ENCODE data around the gene RANBP3. TPM values are rescaled to one million over a fixed set of nuclear protein-coding genes. Genes with fewer than 3 reads are reported as not detected.

The RANBP3 gene
- total RNA-seq, 1 experiment from 2014 or later: 74.8 TPM

DNA sequence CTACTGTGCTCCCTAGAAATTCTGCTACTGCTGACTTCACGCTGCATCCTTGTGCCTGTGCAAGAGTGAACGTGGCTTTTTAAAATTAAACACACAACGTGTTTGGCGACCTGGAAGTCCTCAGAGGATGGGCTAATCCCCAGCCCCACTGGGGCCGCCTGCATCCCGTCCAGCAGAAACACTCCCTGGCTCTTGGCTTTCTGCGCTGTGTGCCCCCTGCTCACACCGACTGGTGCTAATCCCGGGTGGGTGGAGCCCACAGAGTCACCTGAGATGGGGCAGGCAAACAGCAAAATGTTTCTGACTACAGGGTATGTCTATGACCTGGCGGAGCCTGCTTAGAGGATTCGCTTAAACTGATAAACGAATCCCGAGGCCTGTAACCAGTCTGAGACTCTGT, 48.8 kb downstream of the RANBP3 start:
- Histone ChIP-seq H3K4me3 (no peak overlapping the region), H3K4me1 (no peaks in the 10 kb centered on the region), H3K27ac (no peak overlapping the region), H3K27me3 (no peaks in the 10 kb centered on the region), H3K36me3 (peaks cover 41% of the 10 kb centered on the region; the same call in 1 of the 2 replicates), H3K9me3 (replicated peaks) (no peaks in the 10 kb centered on the region)
- no peak for DNase-seq

DNA sequence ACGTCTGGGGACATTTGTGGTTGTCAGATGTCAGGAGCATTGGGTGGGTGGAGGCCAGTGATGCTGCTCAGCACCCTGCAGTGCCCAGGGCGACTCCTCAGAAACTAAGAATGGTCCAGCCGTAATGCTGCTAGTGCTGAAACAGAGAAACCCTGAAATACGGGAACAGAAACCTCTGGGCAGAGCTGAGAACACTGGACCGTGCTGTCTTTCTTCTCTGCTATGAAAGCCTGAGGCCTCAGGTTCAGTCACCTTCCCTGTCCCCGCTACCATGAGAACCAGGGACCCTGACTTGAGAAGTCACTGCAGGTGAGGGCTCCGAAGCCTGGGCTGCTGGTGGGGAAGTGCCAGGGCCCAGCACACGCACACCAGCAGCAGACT, 50.5 kb downstream of the RANBP3 start:
- no peak overlapping the region for H3K27ac ChIP-seq
- peaks cover 29% of the 10 kb centered on the region; the same call in 1 of the 2 replicates for H3K36me3 ChIP-seq
- H3K9me3 ChIP-seq (replicated peaks): no peaks in the 10 kb centered on the region

DNA sequence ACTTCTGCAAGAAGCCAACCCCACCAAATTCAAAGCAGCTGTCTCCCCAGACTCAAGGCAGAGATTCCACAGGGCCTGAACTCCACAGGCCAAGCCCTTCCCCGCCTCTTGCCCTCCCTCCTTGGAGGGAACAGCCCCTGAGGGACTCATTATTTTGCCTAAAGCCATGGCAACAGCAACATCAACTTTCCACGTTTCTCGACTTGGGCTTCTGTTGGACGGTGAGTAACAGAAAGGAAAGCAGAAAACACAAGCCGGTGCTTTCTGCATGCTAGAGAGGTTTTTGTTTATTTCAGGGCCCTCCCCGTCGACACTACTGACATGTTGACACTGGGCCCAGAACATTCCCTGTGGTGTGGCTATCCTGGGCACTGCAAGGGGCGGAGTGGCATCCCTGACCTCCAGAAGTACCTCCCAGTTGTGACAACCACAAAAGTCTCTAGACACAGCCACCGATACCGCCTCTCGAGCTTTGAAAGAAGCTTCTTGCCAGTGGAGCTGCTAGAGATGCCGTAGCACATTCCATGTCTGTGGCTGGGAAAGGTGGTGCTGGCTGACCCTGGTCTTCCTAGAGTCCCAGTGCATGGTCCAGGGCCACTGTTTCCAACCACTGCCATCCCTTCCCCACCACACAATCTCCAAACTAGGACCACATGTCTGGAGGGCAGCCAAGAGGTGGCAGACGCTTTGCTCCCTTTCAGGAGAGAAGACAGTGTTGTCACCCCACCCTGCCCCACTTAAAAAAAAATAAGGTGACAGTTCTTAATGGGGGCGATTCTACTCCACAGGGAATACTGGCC, 51.1 kb downstream of the RANBP3 start:
- H3K9me3 ChIP-seq (replicated peaks): no peaks in the 10 kb centered on the region
- H3K36me3 ChIP-seq: peaks cover 31% of the 10 kb centered on the region
- H3K4me3 ChIP-seq: no peak overlapping the region
- H3K4me1 ChIP-seq: no peaks in the 10 kb centered on the region
- H3K27me3 ChIP-seq: no peaks in the 10 kb centered on the region
- no peak for DNase-seq
- H3K27ac ChIP-seq: no peak overlapping the region

More for the DNA sequence above, 50.5 kb downstream of the RANBP3 start:
- Histone ChIP-seq H3K4me1 (no peaks in the 10 kb centered on the region), H3K4me3 (no peak overlapping the region), H3K27me3 (no peaks in the 10 kb centered on the region)
- DNase-seq: no peak

DNA sequence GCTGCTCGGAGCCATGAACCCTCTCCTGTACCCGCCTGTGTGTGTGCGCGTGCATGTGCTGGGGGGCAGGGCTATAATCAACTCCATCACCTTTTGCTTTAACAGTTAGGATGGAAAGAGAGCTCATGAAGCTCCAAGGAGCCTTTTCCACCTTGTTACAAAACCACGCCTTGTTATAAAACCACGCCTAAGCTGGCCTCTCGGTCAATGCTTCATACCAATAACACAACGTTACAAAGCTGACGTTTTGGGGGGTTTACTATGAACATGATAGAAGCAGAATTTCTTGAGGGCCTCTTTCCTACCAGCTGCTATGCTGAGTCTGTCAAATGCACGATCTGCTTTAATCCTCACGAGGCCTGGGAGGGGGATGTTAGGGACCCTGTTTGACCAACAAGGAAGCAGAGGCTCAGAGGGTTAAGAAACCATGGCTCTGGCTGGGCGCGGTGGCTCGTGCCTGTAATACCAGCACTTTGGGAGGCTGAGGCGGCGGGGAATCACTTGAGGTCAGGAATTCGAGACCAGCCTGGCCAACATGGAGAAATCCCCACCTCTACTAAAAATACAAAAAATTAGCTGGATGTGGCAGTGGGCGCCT, 52.0 kb downstream of the RANBP3 start:
- H3K4me3 ChIP-seq: no peak overlapping the region
- no peaks in the 10 kb centered on the region for H3K9me3 ChIP-seq (replicated peaks)
- no peaks in the 10 kb centered on the region for H3K4me1 ChIP-seq
- no peaks in the 10 kb centered on the region for H3K27me3 ChIP-seq
- peaks cover 27% of the 10 kb centered on the region for H3K36me3 ChIP-seq
- H3K27ac ChIP-seq: no peak overlapping the region
- DNase-seq: no peak

DNA sequence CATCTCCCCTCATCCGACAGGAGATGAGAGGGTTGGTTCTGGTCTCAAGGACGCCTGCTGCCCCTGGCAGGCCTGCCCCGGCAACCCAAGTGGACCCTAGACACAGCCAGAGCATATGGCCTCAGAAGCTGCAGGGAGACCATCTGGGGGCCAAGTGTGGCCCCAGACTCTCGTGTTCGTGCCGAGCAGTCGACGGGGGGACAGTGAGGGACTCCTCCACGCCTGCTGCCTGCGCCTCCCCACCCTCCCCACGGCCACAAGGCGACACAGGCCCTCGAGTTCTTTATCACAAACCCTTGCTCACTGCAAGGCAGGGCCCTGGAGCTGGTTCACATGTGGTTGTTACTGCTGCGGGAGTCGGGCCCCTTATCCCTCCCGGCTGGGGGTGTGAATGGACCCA, 54.6 kb downstream of the RANBP3 start:
- no peak for DNase-seq
- no peak overlapping the region for H3K27ac ChIP-seq
- no peaks in the 10 kb centered on the region for H3K4me1 ChIP-seq
- no peaks in the 10 kb centered on the region for H3K27me3 ChIP-seq
- H3K4me3 ChIP-seq: no peak overlapping the region
- peaks cover 30% of the 10 kb centered on the region for H3K36me3 ChIP-seq
- H3K9me3 ChIP-seq (replicated peaks): no peaks in the 10 kb centered on the region

DNA sequence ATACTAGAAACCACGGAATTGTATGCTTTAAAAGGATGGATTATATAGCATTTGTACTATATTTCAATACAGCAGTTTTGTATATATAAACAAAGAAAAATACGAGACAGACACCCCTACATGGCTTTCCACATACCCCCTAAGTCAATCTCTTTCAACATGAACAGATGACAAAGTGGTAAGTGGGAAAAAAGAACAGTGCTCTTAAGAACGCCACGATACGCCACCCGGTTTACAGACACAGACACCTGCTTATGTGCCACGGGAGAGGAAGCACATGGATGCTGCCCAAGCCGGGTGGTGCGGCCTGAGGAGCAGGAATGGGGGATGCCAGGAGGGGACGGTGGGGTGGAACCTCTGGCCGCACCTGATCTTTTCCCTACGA, 55.8 kb downstream of the RANBP3 start:
- no peaks in the 10 kb centered on the region for H3K9me3 ChIP-seq (replicated peaks)
- H3K36me3 ChIP-seq: peaks cover 27% of the 10 kb centered on the region
- H3K27ac ChIP-seq: no peak overlapping the region
- H3K4me1 ChIP-seq: no peaks in the 10 kb centered on the region
- DNase-seq: no peak
- no peaks in the 10 kb centered on the region for H3K27me3 ChIP-seq
- no peak overlapping the region for H3K4me3 ChIP-seq

DNA sequence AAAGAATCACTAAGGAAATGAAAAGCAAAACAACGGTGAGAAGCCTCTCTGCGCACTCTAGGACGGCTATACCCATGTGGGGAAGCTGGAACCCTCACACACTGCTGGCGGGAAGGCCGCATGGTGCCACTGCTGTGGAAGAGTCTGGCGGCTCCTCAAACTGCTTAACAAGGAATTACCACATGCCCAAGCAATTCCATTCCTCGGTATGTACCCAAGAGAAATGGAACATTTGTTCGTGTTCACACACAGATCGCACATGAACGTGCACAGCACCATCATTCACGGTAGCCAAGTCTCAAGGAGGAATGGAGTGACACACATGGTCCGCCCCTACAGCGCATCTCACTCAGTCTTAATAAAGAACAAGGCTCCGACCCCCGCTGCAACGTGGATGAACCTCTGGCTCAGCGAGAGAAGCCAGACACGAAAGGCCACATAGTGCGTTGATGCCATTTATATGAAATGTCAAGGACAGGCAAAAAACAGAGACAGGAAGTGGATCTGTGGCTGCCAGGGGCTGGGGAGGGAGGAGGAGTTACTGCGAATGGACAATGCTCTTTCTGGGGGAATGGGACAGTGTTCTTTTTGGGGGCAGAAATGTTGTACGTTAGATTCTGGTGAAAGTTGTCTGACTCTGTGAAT, 56.3 kb downstream of the RANBP3 start:
- H3K4me3 ChIP-seq: no peak overlapping the region
- no peak for DNase-seq

DNA sequence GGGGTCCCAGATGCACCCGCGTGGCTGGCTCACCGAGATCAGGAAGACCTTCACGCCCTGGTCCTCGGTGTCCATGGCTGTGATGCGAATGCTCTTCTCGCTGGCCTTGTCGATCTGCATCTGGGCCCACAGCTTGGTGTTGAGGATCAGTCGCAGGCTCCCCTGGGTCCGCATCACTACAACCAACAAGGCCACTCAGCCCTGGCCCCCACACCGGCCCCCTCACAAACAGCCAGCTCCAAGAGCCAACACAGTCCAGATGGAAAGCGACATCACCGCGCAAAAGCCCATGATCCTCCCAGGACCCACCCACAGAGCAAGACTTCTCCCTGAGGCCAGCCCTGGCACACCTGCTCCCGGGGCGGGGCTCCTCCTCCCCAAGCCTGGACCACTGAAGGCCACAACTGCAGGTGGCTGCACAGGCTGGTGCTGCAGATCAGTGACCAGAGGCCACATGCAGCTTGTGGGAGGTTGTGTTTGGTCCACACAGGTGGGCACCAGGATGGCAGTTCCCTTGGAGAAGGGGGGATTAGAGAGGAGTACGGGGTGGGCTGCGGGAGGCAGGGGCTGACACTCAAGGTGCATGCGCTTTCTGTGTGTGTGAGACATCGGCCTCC, 59.4 kb downstream of the RANBP3 start:
- H3K9me3 ChIP-seq (replicated peaks): no peaks in the 10 kb centered on the region
- no peak for DNase-seq
- no peaks in the 10 kb centered on the region for H3K4me1 ChIP-seq
- no peak overlapping the region for H3K27ac ChIP-seq
- no peaks in the 10 kb centered on the region for H3K27me3 ChIP-seq
- no peak overlapping the region for H3K4me3 ChIP-seq
- H3K36me3 ChIP-seq: peaks cover 28% of the 10 kb centered on the region

More for the DNA sequence above, 56.3 kb downstream of the RANBP3 start:
- Histone ChIP-seq H3K4me1 (no peaks in the 10 kb centered on the region), H3K36me3 (peaks cover 31% of the 10 kb centered on the region), H3K9me3 (replicated peaks) (no peaks in the 10 kb centered on the region), H3K27me3 (no peaks in the 10 kb centered on the region), H3K27ac (no peak overlapping the region)

DNA sequence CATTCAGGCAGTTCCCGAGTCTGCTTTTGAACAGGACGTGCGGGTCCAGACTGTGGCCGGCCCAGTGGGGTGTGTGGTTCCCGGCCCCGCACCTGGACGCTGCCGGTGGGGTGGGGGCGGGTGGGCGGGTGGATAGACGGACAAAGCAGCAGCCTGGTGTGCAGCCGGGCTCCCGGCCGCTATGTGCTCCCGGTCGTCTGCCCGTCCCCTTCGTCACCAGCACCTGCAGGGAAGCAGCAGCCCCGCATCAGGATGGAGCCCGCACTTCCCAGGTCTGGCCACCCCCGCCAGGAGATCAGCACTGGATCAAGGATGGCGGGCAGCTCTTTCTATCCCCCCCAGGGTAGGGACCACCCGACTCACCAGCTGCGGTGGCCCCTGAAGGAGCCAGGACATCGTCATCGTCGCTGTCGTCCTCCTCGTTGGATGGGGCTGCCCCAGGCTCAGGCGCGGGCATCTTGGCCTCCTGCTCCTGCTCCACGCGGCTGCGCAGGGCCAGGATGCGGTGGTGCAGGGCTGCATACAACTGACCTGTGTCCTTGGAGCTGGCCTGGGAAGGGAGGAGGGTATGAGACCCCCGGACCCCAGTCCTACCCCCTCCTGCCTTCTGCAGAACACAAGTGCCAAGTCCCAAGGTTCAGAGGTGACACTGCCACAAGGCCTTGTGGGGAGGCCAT, 60.4 kb downstream of the RANBP3 start:
- no peaks in the 10 kb centered on the region for H3K27me3 ChIP-seq
- no peak for DNase-seq
- peaks cover 28% of the 10 kb centered on the region for H3K36me3 ChIP-seq

DNA sequence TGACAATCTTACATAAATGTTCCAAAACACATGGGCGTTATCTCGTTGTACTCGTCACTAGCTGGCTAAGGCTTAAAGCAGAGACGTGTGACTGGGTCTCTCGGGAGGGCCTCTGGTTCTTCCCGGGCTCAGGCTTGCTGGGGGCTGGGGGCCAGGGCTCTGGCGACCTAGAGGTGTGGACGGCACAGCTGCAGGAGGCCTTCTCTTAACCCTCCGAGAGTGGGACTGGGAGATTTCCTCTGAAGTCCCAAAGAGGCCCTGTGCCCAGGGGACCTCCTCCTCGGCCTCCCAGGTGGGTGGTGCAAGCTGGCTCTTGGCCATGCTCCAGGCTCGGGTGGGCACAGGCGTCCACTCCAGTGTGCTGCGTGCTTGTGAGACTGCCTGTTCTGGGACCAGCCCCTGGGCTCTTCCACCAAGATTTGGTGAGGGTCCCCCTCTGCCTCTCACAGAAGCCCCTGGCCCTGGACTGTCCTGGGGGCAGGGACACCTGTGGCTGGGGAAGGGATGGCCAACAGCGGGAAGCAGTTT, 61.7 kb downstream of the RANBP3 start:
- DNase-seq: no peak
- Histone ChIP-seq H3K4me1 (no peaks in the 10 kb centered on the region; the same call in 1 of the 2 replicates), H3K27ac (no peak overlapping the region), H3K27me3 (no peaks in the 10 kb centered on the region), H3K4me3 (no peak overlapping the region), H3K9me3 (replicated peaks) (no peaks in the 10 kb centered on the region), H3K36me3 (peaks cover 23% of the 10 kb centered on the region)

More for the DNA sequence above, 60.4 kb downstream of the RANBP3 start:
- Histone ChIP-seq H3K4me3 (no peak overlapping the region), H3K27ac (no peak overlapping the region), H3K9me3 (replicated peaks) (no peaks in the 10 kb centered on the region), H3K4me1 (no peaks in the 10 kb centered on the region)

DNA sequence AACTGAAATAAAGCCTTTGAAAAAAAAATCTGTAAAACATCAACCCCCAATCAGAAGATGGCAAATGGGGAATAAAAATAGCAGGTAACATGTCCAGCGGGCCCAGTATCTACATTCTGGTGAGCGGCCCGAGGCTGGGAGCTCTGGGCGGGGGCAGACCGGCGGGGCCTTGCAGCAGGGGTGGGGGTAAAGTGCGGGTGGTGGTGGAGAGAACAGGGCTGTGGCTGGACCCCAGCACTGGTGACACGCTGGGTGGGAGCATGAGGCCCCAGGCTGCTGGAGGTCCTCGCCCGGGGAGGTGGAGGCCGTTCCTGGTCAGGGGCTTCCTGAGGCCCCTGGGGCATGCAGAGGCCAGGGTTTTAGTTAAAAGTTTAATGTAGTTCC, 62.2 kb downstream of the RANBP3 start:
- Histone ChIP-seq H3K27me3 (no peaks in the 10 kb centered on the region), H3K4me3 (no peak overlapping the region), H3K27ac (no peak overlapping the region), H3K36me3 (peaks cover 23% of the 10 kb centered on the region), H3K4me1 (peaks cover 2% of the 10 kb centered on the region; the same call in 1 of the 2 replicates), H3K9me3 (replicated peaks) (no peaks in the 10 kb centered on the region)
- no peak for DNase-seq

DNA sequence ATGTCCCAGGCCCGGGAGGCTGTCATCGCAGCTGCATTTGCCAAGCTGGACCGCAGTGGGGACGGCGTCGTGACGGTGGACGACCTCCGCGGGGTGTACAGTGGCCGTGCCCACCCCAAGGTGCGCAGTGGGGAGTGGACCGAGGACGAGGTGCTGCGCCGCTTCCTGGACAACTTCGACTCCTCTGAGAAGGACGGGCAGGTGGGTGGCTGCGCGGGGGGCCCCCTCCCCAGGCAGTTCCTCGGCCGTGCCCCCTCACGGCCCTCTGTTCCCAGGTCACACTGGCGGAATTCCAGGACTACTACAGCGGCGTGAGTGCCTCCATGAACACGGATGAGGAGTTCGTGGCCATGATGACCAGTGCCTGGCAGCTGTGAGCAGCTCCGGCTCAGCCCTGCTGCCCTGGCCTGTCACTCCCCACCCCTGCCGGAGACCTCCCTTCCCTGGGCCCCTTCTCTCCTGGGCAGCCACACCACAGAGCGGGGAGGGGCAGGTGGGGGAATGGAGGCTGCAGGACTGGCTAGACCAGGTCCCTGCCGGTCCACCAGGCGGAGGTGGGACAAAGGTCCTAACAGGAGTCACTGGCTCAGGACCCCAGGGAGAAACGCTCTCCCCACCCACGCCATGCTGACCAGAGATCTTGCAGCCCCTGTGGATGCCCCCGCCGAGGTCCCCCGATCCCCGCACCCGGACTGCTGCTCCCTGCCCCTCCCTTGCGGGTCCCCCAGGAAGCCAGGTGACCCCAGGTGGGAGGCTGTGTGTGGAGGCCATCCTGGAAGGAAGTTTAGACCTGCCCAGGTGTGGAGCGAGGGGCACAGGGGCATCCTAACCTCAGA, 62.8 kb downstream of the RANBP3 start:
- Histone ChIP-seq H3K4me3 (no peak overlapping the region), H3K27me3 (no peaks in the 10 kb centered on the region), H3K27ac (no peak overlapping the region), H3K36me3 (peaks cover 18% of the 10 kb centered on the region), H3K4me1 (peaks cover 8% of the 10 kb centered on the region; the same call in 1 of the 2 replicates), H3K9me3 (replicated peaks) (no peaks in the 10 kb centered on the region)
- DNase-seq: no peak

DNA sequence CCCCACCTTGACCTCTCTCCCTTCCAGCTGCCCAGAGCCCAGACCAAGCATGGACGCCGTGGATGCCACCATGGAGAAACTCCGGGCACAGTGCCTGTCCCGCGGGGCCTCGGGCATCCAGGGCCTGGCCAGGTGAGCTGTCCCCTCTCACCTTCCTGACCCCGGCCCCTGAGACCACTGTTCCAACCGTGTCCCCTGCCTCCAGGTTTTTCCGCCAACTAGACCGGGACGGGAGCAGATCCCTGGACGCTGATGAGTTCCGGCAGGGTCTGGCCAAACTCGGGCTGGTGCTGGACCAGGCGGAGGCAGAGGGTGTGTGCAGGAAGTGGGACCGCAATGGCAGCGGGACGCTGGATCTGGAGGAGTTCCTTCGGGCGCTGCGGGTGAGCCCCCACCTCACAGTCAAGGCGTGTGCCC, 63.6 kb downstream of the RANBP3 start:
- Histone ChIP-seq H3K27ac (no peak overlapping the region), H3K27me3 (no peaks in the 10 kb centered on the region), H3K9me3 (replicated peaks) (no peaks in the 10 kb centered on the region), H3K4me1 (peaks cover 13% of the 10 kb centered on the region; the same call in 1 of the 2 replicates), H3K36me3 (peaks cover 16% of the 10 kb centered on the region), H3K4me3 (no peak overlapping the region)
- no peak for DNase-seq

Measured in SJCRH30 (cell line).